Activated naive CD8-positive, alpha-beta T cell treated with anti-CD3 and anti-CD28 coated beads, Interleukin-2, amount 50 U/mL, for 16 hours (primary cell): ENCODE data around the gene GGT6.
"Not testable (repeated sequence)": the region's sequence is repeated elsewhere in the genome, so short reads cannot be mapped to it uniquely, and the experiment has no call there.

Source experiments
- DNase-seq: peaks from one replicate; pipeline ENCODE4 v3.0.0-alpha.2; 2020; ENCODE audit warnings: low read depth, low spot score

The GGT6 gene

GRCh38 chr17:4560421-4560820 lies at the start of gene GGT6:
Gene GGT6, minus strand, starts transcription at chr17:4560577. Its CDS starts 56 bp downstream, at chr17:4560521.
- DNase-seq, result no peak

- no peak for DNase-seq
Observed at GRCh38 chr17:4610162-4610561, 49.8 kb upstream of the GGT6 start.

- DNase-seq, result no peak
Observed at GRCh38 chr17:4609761-4610160, 49.4 kb upstream of the GGT6 start.

GRCh38 chr17:4607773-4608187 lies 47.4 kb upstream of the GGT6 start:
- no peak for DNase-seq

GRCh38 chr17:4607261-4607741 lies 46.9 kb upstream of the GGT6 start:
- DNase-seq, result no peak

GRCh38 chr17:4605826-4606225 lies 45.4 kb upstream of the GGT6 start:
- DNase-seq, result no peak

GRCh38 chr17:4604736-4605135 lies 44.4 kb upstream of the GGT6 start:
- DNase-seq, result not testable (repeated sequence)

- DNase-seq, result no peak
Observed at GRCh38 chr17:4604111-4604644, 43.8 kb upstream of the GGT6 start.

- no peak for DNase-seq
Observed at GRCh38 chr17:4602041-4602440, 41.7 kb upstream of the GGT6 start.

- no peak for DNase-seq
Observed at GRCh38 chr17:4601326-4601725, 40.9 kb upstream of the GGT6 start.

- DNase-seq, result no peak
Observed at GRCh38 chr17:4600563-4600962, 40.2 kb upstream of the GGT6 start.

- DNase-seq, result no peak
Observed at GRCh38 chr17:4599505-4600281, 39.3 kb upstream of the GGT6 start.

GRCh38 chr17:4598776-4599504 lies 38.6 kb upstream of the GGT6 start:
- DNase-seq, result no peak

GRCh38 chr17:4597975-4598374 lies 37.6 kb upstream of the GGT6 start:
- no peak for DNase-seq

- no peak for DNase-seq
Observed at GRCh38 chr17:4596636-4597380, 36.4 kb upstream of the GGT6 start.

GRCh38 chr17:4595685-4596342 lies 35.4 kb upstream of the GGT6 start:
- DNase-seq, result not testable (repeated sequence)

GRCh38 chr17:4594931-4595684 lies 34.7 kb upstream of the GGT6 start:
- no peak for DNase-seq

GRCh38 chr17:4594406-4594805 lies 34.0 kb upstream of the GGT6 start:
- DNase-seq, result no peak

GRCh38 chr17:4593021-4593421 lies 32.6 kb upstream of the GGT6 start:
- DNase-seq, result no peak

- DNase-seq, result no peak
Observed at GRCh38 chr17:4592240-4593005, 32.0 kb upstream of the GGT6 start.
